GM13977 (cell line): ENCODE results near the gene CCDC88C.
A peak's percentile ranks its signal among the peaks of the same experiment; 100 is the strongest.

ENCODE experiments used
- DNase-seq: peaks from one replicate; pipeline ENCODE4 v3.0.0; 2012; ENCODE audit warnings: low spot score
- CTCF ChIP-seq: IDR thresholded peaks from 2 replicates; pipeline ENCODE4 v1.5.1; 2012; ENCODE audit warnings: mild to moderate bottlenecking, control low read depth; ENCODE audit not compliant: insufficient read depth; ENCODE audit errors: extremely low read depth, missing control alignments
- in situ Hi-C: fragments of 300-500 bp; cut with MboI; formaldehyde crosslinking; loops from one replicate; pipeline ENCODE4 v1.12.0; 2022; ENCODE audit warnings: low sequenced_read_pairs, low pct_unique_long_range_greater_than_20kb, mixed read lengths, inconsistent platforms; ENCODE audit not compliant: unreplicated experiment

CCDC88C gene

GRCh38 chr14:91320266-91320665, 97.4 kb downstream of the CCDC88C start:
- no peak for TF ChIP-seq CTCF
- in situ Hi-C loops, result no loop called here
- DNase-seq, result no peak

- no peak for TF ChIP-seq CTCF
- DNase-seq, result no peak
- in situ Hi-C loops, result loop anchor here (10.0 kb wide), 1 partner anchor 106 kb away; no protein-coding TSS in a partner anchor
Measured at GRCh38 chr14:91318911-91319310, 98.7 kb downstream of the CCDC88C start.

GRCh38 chr14:91317381-91318308, 100.0 kb downstream of the CCDC88C start:
- in situ Hi-C loops, result loop anchor here (10.0 kb wide), 1 partner anchor 107 kb away; no protein-coding TSS in a partner anchor
- TF ChIP-seq CTCF, result peak; percentile 31
- no peak for DNase-seq

GRCh38 chr14:91316761-91317160, 100.9 kb downstream of the CCDC88C start:
- no peak for DNase-seq
- TF ChIP-seq CTCF, result no peak
- in situ Hi-C loops, result loop anchor here (10.0 kb wide), 1 partner anchor 108 kb away; no protein-coding TSS in a partner anchor

GRCh38 chr14:91315844-91316267, 101.8 kb downstream of the CCDC88C start:
- in situ Hi-C loops, result loop anchor here (10.0 kb wide), 1 partner anchor 109 kb away; no protein-coding TSS in a partner anchor
- peak; percentile 26 for TF ChIP-seq CTCF
- DNase-seq, result peak; percentile 91

GRCh38 chr14:91313852-91314251, 103.8 kb downstream of the CCDC88C start:
- DNase-seq, result no peak
- in situ Hi-C loops, result loop anchor here (10.0 kb wide), 1 partner anchor 111 kb away; no protein-coding TSS in a partner anchor
- no peak for TF ChIP-seq CTCF
